ENCODE results near the gene GNAI3. TPM values are rescaled to one million over a fixed set of nuclear protein-coding genes. Genes with fewer than 3 reads are reported as not detected.

The GNAI3 gene
- total RNA-seq, 1 experiment from 2014 or later = 12.8 TPM

GRCh38 chr1:109622895-109623294 is 74.5 kb downstream of the GNAI3 start:
- peaks cover 16% of the 10 kb centered on the region for H3K36me3 ChIP-seq (ENCODE audit: insufficient read depth, low read length, poor library complexity, severe bottlenecking)
- no peaks in the 10 kb centered on the region for H3K27me3 ChIP-seq (replicated peaks; ENCODE audit: insufficient read depth, low read depth, low read length, poor library complexity)
- no peak for DNase-seq (ENCODE audit: low spot score)
- H3K4me1 ChIP-seq (ENCODE audit: insufficient read depth, low read length, poor library complexity, severe bottlenecking) = peaks cover 47% of the 10 kb centered on the region
- CTCF ChIA-PET = no interaction called here
- H3K27ac ChIP-seq (ENCODE audit: low read depth, low read length, poor library complexity, severe bottlenecking) = peak overlapping the region; percentile 92
- no peaks in the 10 kb centered on the region for H3K9me3 ChIP-seq (ENCODE audit: low read depth, low read length, poor library complexity, severe bottlenecking)
- no TSS peak for BruUV-seq (replicated peaks)
- TF ChIP-seq CTCF (conservative IDR thresholded peaks at IDR 0.05; ENCODE audit: low read depth, low read length) = no peak
- no peak for TF ChIP-seq EZH2 (IDR thresholded peaks at IDR 0.05; ENCODE audit: borderline replicate concordance, low read depth, low read length, poor library complexity, severe bottlenecking)
- no peak overlapping the region for H3K4me3 ChIP-seq (ENCODE audit: low read depth, low read length, poor library complexity, severe bottlenecking)
- intact Hi-C loops (cut with micrococcal nuclease; ENCODE audit: unreplicated experiment) = loop anchor here (5.0 kb wide), 1 partner anchor 76 kb away; the partner anchor contains the start of gene GNAI3
- POLR2A ChIA-PET (ENCODE audit: low non-redundant PET) = no interaction called here

- ChIA-PET CTCF (no interaction called here), POLR2A (ENCODE audit: low non-redundant PET) (no interaction called here)
- no peak for TF ChIP-seq EZH2 (IDR thresholded peaks at IDR 0.05; ENCODE audit: borderline replicate concordance, low read depth, low read length, poor library complexity, severe bottlenecking)
- TF ChIP-seq CTCF (conservative IDR thresholded peaks at IDR 0.05; ENCODE audit: low read depth, low read length) = no peak
- H3K4me1 ChIP-seq (ENCODE audit: insufficient read depth, low read length, poor library complexity, severe bottlenecking) = peaks cover 39% of the 10 kb centered on the region
- H3K36me3 ChIP-seq (ENCODE audit: insufficient read depth, low read length, poor library complexity, severe bottlenecking) = peaks cover 24% of the 10 kb centered on the region
- no peak for DNase-seq (ENCODE audit: low spot score)
- no peak overlapping the region for H3K4me3 ChIP-seq (ENCODE audit: low read depth, low read length, poor library complexity, severe bottlenecking)
- H3K27ac ChIP-seq (ENCODE audit: low read depth, low read length, poor library complexity, severe bottlenecking) = peak overlapping the region; percentile 92
- H3K27me3 ChIP-seq (replicated peaks; ENCODE audit: insufficient read depth, low read depth, low read length, poor library complexity) = no peaks in the 10 kb centered on the region
- intact Hi-C loops (cut with micrococcal nuclease; ENCODE audit: unreplicated experiment) = loop anchor here (5.0 kb wide), 1 partner anchor 76 kb away; the partner anchor contains the start of gene GNAI3
- BruUV-seq (replicated peaks) = no TSS peak
- H3K9me3 ChIP-seq (ENCODE audit: low read depth, low read length, poor library complexity, severe bottlenecking) = no peaks in the 10 kb centered on the region
These were observed 75.3 kb downstream of the GNAI3 start for GRCh38 chr1:109623601-109624161.

GRCh38 chr1:109624201-109625010 is 76.0 kb downstream of the GNAI3 start:
- POLR2A ChIA-PET (ENCODE audit: low non-redundant PET) = no interaction called here
- Histone ChIP-seq H3K27me3 (replicated peaks; ENCODE audit: insufficient read depth, low read depth, low read length, poor library complexity) (no peaks in the 10 kb centered on the region), H3K4me3 (ENCODE audit: low read depth, low read length, poor library complexity, severe bottlenecking) (no peak overlapping the region), H3K9me3 (ENCODE audit: low read depth, low read length, poor library complexity, severe bottlenecking) (no peaks in the 10 kb centered on the region), H3K27ac (ENCODE audit: low read depth, low read length, poor library complexity, severe bottlenecking) (peak overlapping the region; percentile 92), H3K4me1 (ENCODE audit: insufficient read depth, low read length, poor library complexity, severe bottlenecking) (peaks cover 32% of the 10 kb centered on the region), H3K36me3 (ENCODE audit: insufficient read depth, low read length, poor library complexity, severe bottlenecking) (peaks cover 31% of the 10 kb centered on the region)
- BruUV-seq (replicated peaks) = no TSS peak
- CTCF ChIA-PET = no interaction called here
- TF ChIP-seq CTCF (conservative IDR thresholded peaks at IDR 0.05; ENCODE audit: low read depth, low read length) = no peak
- DNase-seq (ENCODE audit: low spot score) = no peak
- intact Hi-C loops (cut with micrococcal nuclease; ENCODE audit: unreplicated experiment) = loop anchor here (5.0 kb wide), 1 partner anchor 77 kb away; the partner anchor contains the start of gene GNAI3
